H9 (cell line): Measurements from ENCODE around the gene HYAL1. TPM values are rescaled to one million over a fixed set of nuclear protein-coding genes. Genes with fewer than 3 reads are reported as not detected.

ENCODE experiments used
- DNase-seq: peaks from one replicate; pipeline ENCODE4 v3.0.0-alpha.2; 2017
- H2AFZ ChIP-seq: one replicate; pipeline ENCODE4 v1.6.1; 2013; ENCODE audit warnings: mild to moderate bottlenecking, low read length, control low read depth, moderate library complexity
- H2AK5ac ChIP-seq: 2 replicates; pipeline ENCODE4 v1.6.1; 2013; ENCODE audit warnings: low read length, control low read depth, mixed read lengths; ENCODE audit not compliant: insufficient read length
- H2BK120ac ChIP-seq: one replicate; pipeline ENCODE4 v1.6.1; 2013; ENCODE audit warnings: low read depth, mild to moderate bottlenecking, low read length, control low read depth, inconsistent platforms; ENCODE audit not compliant: poor library complexity, severe bottlenecking
- H2BK12ac ChIP-seq: 2 replicates; pipeline ENCODE4 v1.6.1; 2013; ENCODE audit warnings: low read length, control low read depth, mixed read lengths, low read depth; ENCODE audit not compliant: insufficient read length
- H2BK15ac ChIP-seq: 2 replicates; pipeline ENCODE4 v1.6.1; 2013; ENCODE audit warnings: low read depth, low read length, control low read depth
- H2BK20ac ChIP-seq: one replicate; pipeline ENCODE4 v1.6.1; 2013; ENCODE audit warnings: low read depth, mild to moderate bottlenecking, low read length, control low read depth, inconsistent platforms; ENCODE audit not compliant: poor library complexity, severe bottlenecking
- H2BK5ac ChIP-seq: 2 replicates; pipeline ENCODE4 v1.6.1; 2013; ENCODE audit warnings: low read length, control low read depth, mixed read lengths; ENCODE audit not compliant: insufficient read length
- H3K14ac ChIP-seq: 2 replicates; pipeline ENCODE4 v1.6.1; 2013; ENCODE audit warnings: low read length, control low read depth; ENCODE audit not compliant: insufficient read depth
- H3K18ac ChIP-seq: 2 replicates; pipeline ENCODE4 v1.6.1; 2013; ENCODE audit warnings: low read depth, mild to moderate bottlenecking, mixed read lengths, low read length, control low read depth; ENCODE audit not compliant: insufficient read length
- H3K23ac ChIP-seq: 2 replicates; pipeline ENCODE4 v1.6.1; 2013; ENCODE audit warnings: low read length, control low read depth, mixed read lengths, low read depth; ENCODE audit not compliant: insufficient read length
- H3K23me2 ChIP-seq: 2 replicates; pipeline ENCODE4 v1.6.1; 2013; ENCODE audit warnings: low read depth, mild to moderate bottlenecking, mixed read lengths, low read length, control low read depth; ENCODE audit not compliant: insufficient read length, poor library complexity, severe bottlenecking
- H3K27ac ChIP-seq: 2 replicates; pipeline ENCODE4 v1.5.1; 2013; ENCODE audit warnings: low read length, control low read depth, mixed read lengths, low read depth; ENCODE audit not compliant: insufficient read length
- H3K27me3 ChIP-seq: 2 replicates; pipeline ENCODE4 v1.6.1; 2013; ENCODE audit warnings: low read length, control low read depth, inconsistent platforms; ENCODE audit not compliant: insufficient read depth
- H3K4ac ChIP-seq: 2 replicates; pipeline ENCODE4 v1.6.1; 2013; ENCODE audit warnings: low read depth, mild to moderate bottlenecking, control low read depth, inconsistent platforms, low read length, moderate library complexity
- H3K4me1 ChIP-seq: 2 replicates; pipeline ENCODE4 v1.6.1; 2013; ENCODE audit warnings: low read length, control low read depth, inconsistent platforms; ENCODE audit not compliant: insufficient read depth
- H3K4me2 ChIP-seq: 2 replicates; pipeline ENCODE4 v1.6.1; 2013; ENCODE audit warnings: low read length, control low read depth, mixed read lengths; ENCODE audit not compliant: insufficient read length, insufficient read depth
- H3K56ac ChIP-seq: 2 replicates; pipeline ENCODE4 v1.6.1; 2013; ENCODE audit warnings: low read depth, mild to moderate bottlenecking, mixed read lengths, low read length, control low read depth; ENCODE audit not compliant: insufficient read length
- H3K79me1 ChIP-seq: 2 replicates; pipeline ENCODE4 v1.6.1; 2013; ENCODE audit warnings: low read depth, mild to moderate bottlenecking, moderate library complexity, low read length, control low read depth, inconsistent platforms; ENCODE audit not compliant: insufficient read depth, poor library complexity, severe bottlenecking
- H3K79me2 ChIP-seq: 2 replicates; pipeline ENCODE4 v1.6.1; 2013; ENCODE audit warnings: low read length, control low read depth, inconsistent platforms; ENCODE audit not compliant: insufficient read depth
- H3K9ac ChIP-seq: 2 replicates; pipeline ENCODE4 v1.6.1; 2013; ENCODE audit warnings: low read length, control low read depth, mixed read lengths; ENCODE audit not compliant: insufficient read length; ENCODE audit errors: extremely low read depth
- H3K9me3 ChIP-seq: one replicate; pipeline ENCODE4 v1.6.1; 2013; ENCODE audit warnings: low read depth, low read length, inconsistent platforms; ENCODE audit not compliant: control insufficient read depth
- H3T11ph ChIP-seq: one replicate; pipeline ENCODE4 v1.6.1; 2013; ENCODE audit warnings: mild to moderate bottlenecking, low read length, control low read depth, inconsistent platforms
- H4K20me1 ChIP-seq: one replicate; pipeline ENCODE4 v1.6.1; 2013; ENCODE audit not compliant: control insufficient read depth, insufficient read length, insufficient read depth
- H4K5ac ChIP-seq: 2 replicates; pipeline ENCODE4 v1.6.1; 2013; ENCODE audit warnings: low read depth, mild to moderate bottlenecking, mixed read lengths, low read length, control low read depth; ENCODE audit not compliant: insufficient read length
- H4K8ac ChIP-seq: replicated peaks from 2 replicates; pipeline ENCODE4 v1.6.1; 2013; ENCODE audit warnings: low read length, control low read depth, mixed read lengths, low read depth; ENCODE audit not compliant: insufficient read length
- H4K91ac ChIP-seq: 2 replicates; pipeline ENCODE4 v1.6.1; 2013; ENCODE audit warnings: low read depth, mild to moderate bottlenecking, moderate library complexity, mixed read lengths, low read length, control low read depth; ENCODE audit not compliant: insufficient read length
- H3K27ac Mint-ChIP-seq, 3 experiments: 2 replicates in 2 of 3; 3 replicates in 1 of 3; pipeline ENCODE4 v1.8.0; 2020 to 2021; ENCODE audit warnings: mixed read lengths in 3 of 3, mild to moderate bottlenecking in 1 of 3, moderate library complexity in 1 of 3
- H3K27me3 Mint-ChIP-seq: 2 replicates; pipeline ENCODE4 v1.8.0; 2021; ENCODE audit warnings: low read depth, mild to moderate bottlenecking, moderate library complexity, mixed read lengths
- H3K36me3 Mint-ChIP-seq, 3 experiments: 2 replicates in 2 of 3; 3 replicates in 1 of 3; pipeline ENCODE4 v1.8.0; 2020 to 2021; ENCODE audit warnings: low read depth in 3 of 3, mixed read lengths in 3 of 3; ENCODE audit not compliant: insufficient read depth in 1 of 3
- H3K4me1 Mint-ChIP-seq, 2 experiments: 2 replicates each; pipeline ENCODE4 v1.8.0; 2020; ENCODE audit warnings: mixed read lengths in 2 of 2
- H3K4me3 Mint-ChIP-seq, 2 experiments: 2 replicates in 1 of 2; 3 replicates in 1 of 2; pipeline ENCODE4 v1.8.0; 2020 to 2021; ENCODE audit warnings: mild to moderate bottlenecking in 2 of 2, mixed read lengths in 2 of 2, moderate library complexity in 1 of 2
- H3K9me3 Mint-ChIP-seq, 2 experiments: 2 replicates in 1 of 2; 3 replicates in 1 of 2; pipeline ENCODE4 v1.8.0; 2020; ENCODE audit warnings: mild to moderate bottlenecking in 2 of 2, mixed read lengths in 2 of 2, moderate library complexity in 1 of 2
- CTCF ChIP-seq: fragments of 200-600 bp; sonication (generic); conservative IDR thresholded peaks from 3 replicates; pipeline ENCODE4 v1.8.0; 2021; ENCODE audit warnings: antibody characterized with exemption, mild to moderate bottlenecking
- WGBS: extraction: QIAGEN DNeasy Blood & Tissue Kit; methylation state at CpG from one replicate; pipeline ENCODE4 v1.1.7; 2013; ENCODE audit warnings: missing lambda C conversion rate, low lambda C conversion rate, mixed read lengths; ENCODE audit not compliant: insufficient read length; ENCODE audit errors: extremely low coverage; 5-methylcytosine and 5-hydroxymethylcytosine counted together
- total RNA-seq: library from RNA; stranded (reverse); gene quantifications from 2 replicates; pipeline ENCODE4 v1.2.1, GENCODE V29; 2021

Gene HYAL1
- total RNA-seq, 1 experiment from 2014 or later: 2.0 TPM

- no peak overlapping the region for H3K27ac Mint-ChIP-seq
- H3K4me1 Mint-ChIP-seq: peaks cover 47 to 67% of the 10 kb centered on the region in 2 experiments
- Histone ChIP-seq H3T11ph (no peak overlapping the region), H3K79me2 (no peaks in the 10 kb centered on the region), H3K4ac (no peak overlapping the region), H3K14ac (no peak overlapping the region), H3K27me3 (peaks cover 3% of the 10 kb centered on the region; the same call in 1 of the 2 replicates), H4K8ac (no peak overlapping the region), H4K91ac (no peak overlapping the region), H2BK15ac (no peak overlapping the region), H2BK12ac (no peak overlapping the region), H3K9me3 (no peaks in the 10 kb centered on the region), H4K5ac (no peak overlapping the region), H2BK20ac (no peak overlapping the region), H3K23me2 (peaks cover 4% of the 10 kb centered on the region), H3K23ac (no peak overlapping the region), H3K27ac (no peak overlapping the region), H2BK5ac (no peak overlapping the region), H2BK120ac (no peak overlapping the region), H2AFZ (no peak overlapping the region), H3K4me2 (no peak overlapping the region), H3K56ac (no peak overlapping the region), H3K79me1 (no peaks in the 10 kb centered on the region), H4K20me1 (no peaks in the 10 kb centered on the region), H3K18ac (no peak overlapping the region), H3K9ac (no peak overlapping the region), H3K4me1 (peaks cover 5% of the 10 kb centered on the region; the same call in 1 of the 2 replicates), H2AK5ac (no peak overlapping the region)
- no peak for TF ChIP-seq CTCF
- peak overlapping the region in 1 of 2 experiments; percentile 14; a peak in 1 of 5 replicates for H3K4me3 Mint-ChIP-seq
- no peaks in the 10 kb centered on the region; a peak in 1 of 5 replicates for H3K9me3 Mint-ChIP-seq
- H3K27me3 Mint-ChIP-seq: peaks cover 8% of the 10 kb centered on the region
- WGBS: no CpG with 5 or more reads among the region's 3 CpGs
- no peak for DNase-seq
- no peaks in the 10 kb centered on the region for H3K36me3 Mint-ChIP-seq
Observed at GRCh38 chr3:50268276-50268675, 35.1 kb downstream of the HYAL1 start.
